NCI-H2196 (cell line): ENCODE data around the gene KRTAP1-3.
A peak's percentile ranks its signal among the peaks of the same experiment; 100 is the strongest.
"Not testable (repeated sequence)": the region's sequence is repeated elsewhere in the genome, so short reads cannot be mapped to it uniquely, and the experiment has no call there.

ENCODE experiments used
- DNase-seq: peaks from one replicate; lab custom pipeline; 2025; ENCODE audit not compliant: unreplicated experiment; lab: John Stamatoyannopoulos, UW

The KRTAP1-3 gene

GRCh38 chr17:41012326-41013120, 22.2 kb downstream of the KRTAP1-3 start:
- no peak for DNase-seq

GRCh38 chr17:41010441-41010840, 24.2 kb downstream of the KRTAP1-3 start:
- DNase-seq = no peak

GRCh38 chr17:41009936-41010335, 24.7 kb downstream of the KRTAP1-3 start:
- no peak for DNase-seq

- DNase-seq = no peak
Observed at GRCh38 chr17:41009301-41009760, 25.3 kb downstream of the KRTAP1-3 start.

- peak; percentile 9 for DNase-seq
Observed at GRCh38 chr17:41008811-41009210, 25.9 kb downstream of the KRTAP1-3 start, which contains the start of gene KRTAP3-1. KRTAP3-1 (minus strand) TSS chr17:41009128; CDS start chr17:41009074, 54 bp downstream.

GRCh38 chr17:41004397-41004796, 30.3 kb downstream of the KRTAP1-3 start:
- no peak for DNase-seq

- no peak for DNase-seq
Observed at GRCh38 chr17:41003926-41004325, 30.7 kb downstream of the KRTAP1-3 start.

- no peak for DNase-seq
Observed at GRCh38 chr17:41002814-41003213, 31.9 kb downstream of the KRTAP1-3 start.

GRCh38 chr17:41001795-41002194, 32.9 kb downstream of the KRTAP1-3 start:
- no peak for DNase-seq

GRCh38 chr17:40999563-40999962, 35.1 kb downstream of the KRTAP1-3 start, which contains the start of gene KRTAP3-2:
KRTAP3-2 (minus strand) TSS chr17:40999906; CDS start chr17:40999853, 53 bp downstream.
- DNase-seq = not testable (repeated sequence)

GRCh38 chr17:40997361-40997760, 37.3 kb downstream of the KRTAP1-3 start:
- DNase-seq = no peak

GRCh38 chr17:40996829-40997228, 37.8 kb downstream of the KRTAP1-3 start:
- DNase-seq = no peak

GRCh38 chr17:40995116-40995515, 39.6 kb downstream of the KRTAP1-3 start:
- no peak for DNase-seq

- DNase-seq = no peak
Observed at GRCh38 chr17:40993839-40994238, 40.8 kb downstream of the KRTAP1-3 start, which contains the start of gene KRTAP3-3. KRTAP3-3 (minus strand) TSS chr17:40994164; CDS start chr17:40994097, 67 bp downstream.

GRCh38 chr17:40993084-40993483, 41.6 kb downstream of the KRTAP1-3 start:
- DNase-seq = no peak

GRCh38 chr17:40992666-40993065, 42.0 kb downstream of the KRTAP1-3 start:
- DNase-seq = no peak

- DNase-seq = no peak
Observed at GRCh38 chr17:40986920-40987319, 47.8 kb downstream of the KRTAP1-3 start.

GRCh38 chr17:40984226-40984625, 50.4 kb downstream of the KRTAP1-3 start, which contains the start of gene KRT40:
KRT40 (minus strand) TSS chr17:40984326; CDS start chr17:40984273, 53 bp downstream.
- no peak for DNase-seq
